Mesodermal cell (in vitro differentiated cells): ENCODE data around the gene WNT16. TPM values are rescaled to one million over a fixed set of nuclear protein-coding genes. Genes with fewer than 3 reads are reported as not detected.
"Not testable (repeated sequence)": the region's sequence is repeated elsewhere in the genome, so short reads cannot be mapped to it uniquely, and the experiment has no call there.

Source experiments
- H3K27ac ChIP-seq: 2 replicates; pipeline ENCODE4 v1.7.0; 2013; ENCODE audit warnings: mild to moderate bottlenecking, low read depth, low read length, moderate library complexity; ENCODE audit not compliant: severe bottlenecking
- H3K36me3 ChIP-seq: 2 replicates; pipeline ENCODE4 v1.7.1; 2013; ENCODE audit warnings: mild to moderate bottlenecking, low read length, moderate library complexity; ENCODE audit not compliant: control insufficient read depth, insufficient read depth
- H3K4me1 ChIP-seq: one replicate; pipeline ENCODE4 v1.7.1; 2013; ENCODE audit warnings: mild to moderate bottlenecking, low read length; ENCODE audit not compliant: insufficient read depth, control insufficient read depth, poor library complexity, severe bottlenecking
- H3K4me3 ChIP-seq: 2 replicates; pipeline ENCODE4 v1.7.0; 2013; ENCODE audit warnings: low read length, control low read depth, mild to moderate bottlenecking; ENCODE audit not compliant: insufficient read depth, poor library complexity, severe bottlenecking; ENCODE audit errors: extremely low read depth
- H3K9me3 ChIP-seq: 2 replicates; pipeline ENCODE4 v1.7.1; 2013; ENCODE audit warnings: mild to moderate bottlenecking, low read length, moderate library complexity; ENCODE audit not compliant: control insufficient read depth
- WGBS, 2 experiments: methylation state at CpG; one replicate each; pipeline ENCODE4 v1.1.5; 2013; ENCODE audit warnings: missing lambda C conversion rate in 2 of 2; ENCODE audit not compliant: insufficient coverage in 2 of 2; 5-methylcytosine and 5-hydroxymethylcytosine counted together
- polyA plus RNA-seq, 2 experiments: library from polyadenylated mRNA; stranded (reverse); fragments of 50-300 nt; gene quantifications; one replicate each; pipeline ENCODE4 v1.2.3, GENCODE V29; 2013

WNT16 gene, protein sequence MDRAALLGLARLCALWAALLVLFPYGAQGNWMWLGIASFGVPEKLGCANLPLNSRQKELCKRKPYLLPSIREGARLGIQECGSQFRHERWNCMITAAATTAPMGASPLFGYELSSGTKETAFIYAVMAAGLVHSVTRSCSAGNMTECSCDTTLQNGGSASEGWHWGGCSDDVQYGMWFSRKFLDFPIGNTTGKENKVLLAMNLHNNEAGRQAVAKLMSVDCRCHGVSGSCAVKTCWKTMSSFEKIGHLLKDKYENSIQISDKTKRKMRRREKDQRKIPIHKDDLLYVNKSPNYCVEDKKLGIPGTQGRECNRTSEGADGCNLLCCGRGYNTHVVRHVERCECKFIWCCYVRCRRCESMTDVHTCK
- polyA plus RNA-seq (2013, experiment 1 of 2) = not detected
- polyA plus RNA-seq (2013, experiment 2 of 2) = 0.25 TPM

DNA sequence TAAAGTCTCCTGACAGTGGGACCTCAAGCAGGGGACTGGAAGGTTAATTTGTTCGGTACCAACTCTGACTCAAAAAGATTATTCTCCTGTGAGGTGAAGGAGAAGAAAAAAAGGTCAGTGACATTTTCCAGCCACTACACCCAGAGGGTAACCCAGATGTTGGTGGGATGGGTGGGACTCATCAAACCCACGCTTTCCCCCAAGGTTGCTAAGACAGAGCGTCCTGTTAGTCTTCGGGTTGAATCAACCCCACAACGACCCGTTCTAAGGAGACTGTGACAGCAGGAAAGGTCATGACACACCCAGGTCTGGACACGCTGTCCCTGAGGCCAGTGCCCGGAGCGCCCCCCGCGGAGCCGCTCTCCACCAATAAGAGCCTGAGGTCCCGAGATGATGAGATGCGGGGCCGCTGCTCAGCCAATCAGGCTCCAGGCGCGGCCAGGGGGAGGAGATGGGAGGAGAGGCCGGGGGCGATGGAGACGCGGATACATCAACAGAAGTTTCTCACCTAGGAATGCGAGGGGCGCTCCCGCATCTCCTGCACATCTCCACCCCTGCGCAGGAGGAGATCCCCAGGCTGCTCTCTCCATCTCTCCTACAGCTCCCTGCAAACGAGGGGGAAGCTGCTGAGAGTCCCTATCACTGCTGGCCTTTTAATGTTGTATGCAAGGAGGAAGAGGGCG is at the start of gene WNT16:
Gene WNT16, plus strand, starts transcription at position 493 of the 683 bp plus-strand sequence. CDS start 293 bp downstream, outside the sequence.
- H3K4me3 ChIP-seq = peak within 1 kb of the TSS; percentile 37
- no peak within 1 kb of the TSS for H3K27ac ChIP-seq
- 60 to 68% methylated on average over 19 to 21 of the region's 27 CpGs for WGBS, 2 experiments
- peaks cover 7% of the 10 kb centered on the region for H3K4me1 ChIP-seq
- H3K36me3 ChIP-seq = no peaks in the 10 kb centered on the region
- H3K9me3 ChIP-seq = peaks cover 5% of the 10 kb centered on the region

DNA sequence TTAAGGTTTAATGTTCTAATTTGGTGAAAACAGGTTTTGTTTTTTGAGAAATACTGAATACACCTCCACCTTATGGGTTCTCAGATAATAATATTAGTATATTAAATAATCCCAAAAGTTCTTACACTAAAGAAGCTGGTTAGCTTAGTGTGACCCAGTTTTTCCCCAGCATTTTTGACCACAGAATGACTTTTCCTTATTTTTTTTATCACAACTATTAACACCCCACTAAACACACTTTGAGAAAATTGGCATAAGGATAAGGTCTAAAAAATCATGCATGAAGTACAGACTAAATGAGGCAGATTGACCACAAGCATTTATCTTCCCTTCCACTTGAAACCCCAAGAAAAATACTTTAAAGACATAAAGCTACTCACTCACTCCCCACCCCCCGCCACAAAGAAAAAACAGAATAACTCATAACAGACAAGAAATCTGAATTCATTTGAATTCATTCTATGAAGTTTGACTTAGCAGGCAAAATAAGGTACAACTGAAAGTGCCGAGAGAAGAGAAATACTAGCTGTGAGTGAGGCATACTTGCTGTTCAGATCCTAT is 49.7 kb upstream of the WNT16 start:
- no peak overlapping the region for H3K4me3 ChIP-seq
- H3K4me1 ChIP-seq = peaks cover 9% of the 10 kb centered on the region
- no peak overlapping the region for H3K27ac ChIP-seq
- no peaks in the 10 kb centered on the region for H3K36me3 ChIP-seq
- H3K9me3 ChIP-seq = no peaks in the 10 kb centered on the region
- WGBS, 2 experiments = 67 to 100% methylated on average over 1 of the region's 2 CpGs

DNA sequence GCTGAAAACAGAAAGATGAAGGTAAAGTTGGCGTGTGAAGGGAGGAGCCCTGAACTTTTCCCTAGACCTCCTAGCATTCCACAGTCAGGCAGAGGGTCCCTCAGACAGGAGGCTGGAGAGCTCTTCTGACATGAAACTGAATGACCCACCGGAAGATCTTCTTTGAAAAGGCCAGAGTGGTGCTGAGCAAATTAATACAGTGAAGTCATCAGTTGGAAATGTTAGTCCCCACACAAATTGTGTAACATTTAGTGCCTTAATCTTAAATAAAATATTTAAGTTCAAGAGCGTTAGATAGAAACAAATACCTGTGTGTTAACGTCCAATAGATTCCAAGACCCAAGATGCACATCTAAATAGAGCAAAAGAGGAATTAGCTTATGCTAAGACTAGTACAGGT is 49.0 kb upstream of the WNT16 start:
- Histone ChIP-seq H3K9me3 (peaks cover 3% of the 10 kb centered on the region), H3K4me1 (peaks cover 9% of the 10 kb centered on the region), H3K27ac (no peak overlapping the region), H3K36me3 (no peaks in the 10 kb centered on the region), H3K4me3 (no peak overlapping the region)
- WGBS, 2 experiments = 90% methylated on average over 2 of the region's 4 CpGs; no CpG with 5 or more reads in 1 of the 2 experiments

DNA sequence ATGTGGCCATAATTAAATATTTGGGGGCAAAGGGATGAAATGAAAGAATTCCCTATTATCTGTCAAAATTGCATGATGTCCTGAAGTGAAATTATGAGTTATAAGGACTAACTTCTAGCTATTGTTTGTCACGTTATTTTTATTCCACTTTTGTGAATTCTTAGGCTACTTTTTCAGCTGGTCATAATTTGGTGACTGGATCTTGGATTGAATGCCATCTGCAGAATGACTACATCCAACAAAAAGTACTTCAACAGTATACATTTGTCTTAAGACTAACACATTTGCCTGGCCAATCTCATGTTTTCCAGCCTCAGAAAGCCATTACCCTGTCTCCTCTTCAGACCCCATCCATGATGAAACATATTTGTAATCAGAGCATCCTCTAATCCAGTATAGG is 48.1 kb upstream of the WNT16 start:
- Histone ChIP-seq H3K9me3 (peaks cover 6% of the 10 kb centered on the region), H3K36me3 (no peaks in the 10 kb centered on the region), H3K27ac (no peak overlapping the region), H3K4me3 (no peak overlapping the region), H3K4me1 (peaks cover 9% of the 10 kb centered on the region)
- WGBS, 2 experiments = 100% methylated on average over 1 of the region's 1 CpG; no CpG with 5 or more reads in 1 of the 2 experiments

DNA sequence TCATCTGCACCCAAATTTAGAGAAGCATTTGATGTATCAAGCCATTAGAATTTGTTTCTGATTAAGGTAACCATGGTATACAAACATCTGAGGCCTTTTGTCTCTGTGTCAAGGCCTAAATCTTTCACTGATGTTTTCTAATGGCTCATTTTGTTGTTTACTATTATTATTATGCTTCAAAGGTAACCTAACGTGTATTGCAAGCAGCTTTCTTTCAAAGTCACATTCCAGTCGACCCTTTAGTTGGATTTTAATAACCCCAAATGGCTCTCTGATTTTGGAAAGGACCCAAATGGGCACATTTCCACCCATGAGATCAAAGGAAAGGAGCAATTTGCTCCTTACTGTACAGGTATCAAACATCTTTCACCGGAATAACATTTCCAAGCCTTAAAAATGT is 46.7 kb upstream of the WNT16 start:
- peaks cover 9% of the 10 kb centered on the region for H3K4me1 ChIP-seq
- no peaks in the 10 kb centered on the region for H3K36me3 ChIP-seq
- no peak overlapping the region for H3K4me3 ChIP-seq
- WGBS, 2 experiments = 96 to 100% methylated on average over 1 to 2 of the region's 3 CpGs
- H3K27ac ChIP-seq = no peak overlapping the region
- H3K9me3 ChIP-seq = peaks cover 6% of the 10 kb centered on the region

DNA sequence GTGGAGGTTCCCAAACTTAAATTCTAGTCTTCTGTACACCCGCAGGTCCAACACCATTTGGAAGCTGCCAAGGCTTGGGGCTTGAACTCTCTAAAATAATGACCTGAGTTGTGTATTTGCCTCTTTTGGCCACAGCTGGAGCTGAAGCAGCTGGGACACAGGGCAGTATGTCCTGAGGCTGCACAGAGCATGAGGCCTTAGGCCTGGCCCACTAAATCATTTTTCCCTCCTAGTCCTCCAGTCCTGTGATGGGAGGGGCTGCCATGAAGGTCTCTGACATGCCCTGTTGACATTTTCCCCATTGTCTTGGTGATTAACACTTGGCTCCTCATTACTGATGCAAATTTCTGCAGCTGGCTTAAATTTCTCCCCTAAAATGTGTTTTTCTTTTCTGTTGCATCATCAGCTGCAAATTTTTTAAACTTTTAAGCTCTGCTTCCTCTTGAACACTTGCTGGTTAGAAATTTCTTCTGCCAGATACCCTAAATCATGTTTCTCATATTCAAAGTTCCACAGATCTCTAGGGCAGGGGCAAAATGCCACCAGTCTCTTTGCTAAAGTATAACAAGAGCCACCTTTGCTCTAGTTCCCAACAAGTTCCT is 43.6 kb upstream of the WNT16 start:
- Histone ChIP-seq H3K4me1 (no peaks in the 10 kb centered on the region), H3K4me3 (no peak overlapping the region), H3K36me3 (no peaks in the 10 kb centered on the region), H3K27ac (no peak overlapping the region), H3K9me3 (peaks cover 6% of the 10 kb centered on the region)
- 100% methylated on average over 1 of the region's 1 CpG for WGBS, 2 experiments

DNA sequence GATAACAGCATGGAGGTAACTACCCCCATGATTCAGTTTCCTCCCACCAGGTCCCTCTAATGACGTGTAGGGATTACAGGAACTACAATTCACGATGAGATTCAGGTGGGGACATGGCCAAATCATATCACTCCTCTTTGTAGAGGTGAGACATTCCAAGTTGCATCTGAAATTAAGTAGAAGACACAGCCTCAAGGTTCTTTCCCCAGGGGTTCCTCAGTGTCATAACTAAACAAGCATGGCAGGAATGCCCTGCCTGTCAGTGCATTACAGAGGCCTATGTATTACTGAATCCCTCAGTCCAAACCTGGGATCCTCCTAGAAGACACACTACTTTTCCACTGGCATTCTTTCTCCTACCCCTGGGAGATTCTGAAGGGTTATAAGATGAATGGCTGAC is 42.6 kb upstream of the WNT16 start:
- 84% methylated on average over 2 of the region's 2 CpGs; no CpG with 5 or more reads in 1 of the 2 experiments for WGBS, 2 experiments
- no peaks in the 10 kb centered on the region for H3K36me3 ChIP-seq
- H3K4me1 ChIP-seq = no peaks in the 10 kb centered on the region
- H3K9me3 ChIP-seq = peaks cover 6% of the 10 kb centered on the region
- no peak overlapping the region for H3K27ac ChIP-seq
- no peak overlapping the region for H3K4me3 ChIP-seq

DNA sequence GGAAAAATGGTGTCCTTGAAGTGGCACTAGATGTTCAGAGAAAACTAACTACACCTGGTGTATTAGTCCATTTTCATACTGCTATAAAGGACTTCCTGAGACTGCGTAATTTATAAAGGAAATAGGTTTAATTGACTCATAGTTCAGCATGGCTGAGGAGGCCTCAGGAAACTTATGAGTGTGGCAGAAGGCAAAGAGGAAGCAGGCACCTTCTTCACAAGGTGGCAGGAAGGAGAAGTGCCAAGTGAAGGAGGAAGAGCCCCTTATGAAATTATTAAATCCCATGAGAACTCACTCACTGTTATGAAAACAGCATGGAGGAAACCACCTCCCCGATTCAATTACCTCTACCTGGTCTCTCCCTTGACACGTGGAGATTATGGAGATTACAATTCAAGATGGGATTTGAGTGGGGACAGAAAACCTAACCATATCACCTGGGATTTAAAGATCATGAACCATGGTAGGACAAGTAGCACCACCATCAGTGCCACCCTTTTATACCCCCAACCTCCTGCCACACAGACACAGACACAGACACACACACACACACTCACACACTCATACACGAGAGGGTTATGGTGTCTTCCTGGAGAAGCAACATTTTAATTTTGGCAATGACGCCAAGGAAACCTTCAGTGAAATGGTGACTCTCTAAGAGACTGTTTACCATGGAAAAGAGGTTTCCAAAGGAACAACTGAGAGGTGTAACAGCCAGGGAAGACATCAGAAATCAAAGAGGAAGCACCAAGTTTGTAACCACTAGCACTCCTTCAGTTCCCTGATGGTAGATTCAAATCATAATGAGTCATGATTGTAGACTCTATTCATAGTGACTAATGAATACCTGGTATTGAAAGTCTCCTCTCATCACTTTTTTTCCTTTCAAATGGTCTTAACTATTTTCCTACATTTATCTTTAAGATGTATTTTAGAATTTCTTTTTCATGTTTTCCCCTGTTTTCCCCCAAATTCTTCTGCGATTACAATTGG is 41.8 kb upstream of the WNT16 start:
- Histone ChIP-seq H3K9me3 (peaks cover 6% of the 10 kb centered on the region), H3K4me3 (no peak overlapping the region), H3K36me3 (no peaks in the 10 kb centered on the region), H3K27ac (no peak overlapping the region), H3K4me1 (no peaks in the 10 kb centered on the region)
- 100% methylated on average over 2 to 3 of the region's 6 CpGs for WGBS, 2 experiments

DNA sequence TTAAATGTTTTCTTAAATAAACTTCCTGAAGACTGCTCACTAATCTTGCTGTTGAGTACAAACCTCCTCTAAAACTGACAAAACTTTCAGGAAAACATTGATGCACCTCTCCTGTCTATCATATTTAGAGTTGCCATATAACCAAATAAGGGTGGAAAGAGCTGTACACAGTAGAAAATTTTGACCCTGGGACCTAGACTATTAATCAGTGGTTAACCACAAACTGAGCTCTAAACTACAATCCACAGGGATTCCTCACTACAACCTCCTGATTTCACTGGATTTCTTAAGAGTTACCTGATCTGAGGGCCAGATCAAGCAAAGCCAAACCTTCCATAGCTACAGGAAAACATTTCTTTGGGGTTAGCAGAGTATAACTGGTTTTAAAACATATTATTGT is 39.9 kb upstream of the WNT16 start:
- no peaks in the 10 kb centered on the region for H3K36me3 ChIP-seq
- H3K4me1 ChIP-seq = no peaks in the 10 kb centered on the region
- peaks cover 6% of the 10 kb centered on the region for H3K9me3 ChIP-seq
- no peak overlapping the region for H3K27ac ChIP-seq
- H3K4me3 ChIP-seq = no peak overlapping the region

DNA sequence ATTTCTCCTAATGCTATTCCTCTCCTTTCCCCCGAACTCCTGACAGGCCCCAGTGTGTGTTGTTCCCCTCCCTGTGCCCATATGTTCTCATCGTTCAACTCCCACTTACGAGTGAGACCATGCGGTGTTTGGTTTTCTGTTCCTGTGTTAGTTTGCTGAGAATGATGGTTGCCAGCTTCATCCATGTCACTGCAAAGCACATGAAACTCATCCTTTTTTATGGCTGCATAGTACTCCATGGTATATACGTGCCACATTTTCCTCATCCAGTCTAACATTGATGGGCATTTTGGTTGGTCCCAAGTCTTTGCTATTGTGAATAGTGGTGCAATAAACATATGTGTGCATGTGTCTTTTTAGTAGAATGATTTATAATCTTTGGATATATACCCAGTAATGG is 38.9 kb upstream of the WNT16 start:
- H3K27ac ChIP-seq = not testable (repeated sequence)
- WGBS, 2 experiments = 80 to 100% methylated on average over 1 to 2 of the region's 5 CpGs

More for the DNA sequence above, 38.9 kb upstream of the WNT16 start:
- not testable (repeated sequence) for H3K9me3 ChIP-seq, H3K4me3 ChIP-seq, H3K4me1 ChIP-seq, H3K36me3 ChIP-seq
